Suprapubic skin (tissue), 3 donors: ENCODE data around the gene COL1A1.

Experiments used
- CTCF ChIP-seq, 2 donors: fragments of 200-600 bp in 1 of 2; fragments of 450-650 bp in 1 of 2; sonication (generic) in 1 of 2; IDR thresholded peaks; one replicate each; pipeline ENCODE4 v1.5.1; 2016 to 2019; ENCODE audit warnings: antibody characterized with exemption in 2 of 2, mild to moderate bottlenecking in 1 of 2, moderate library complexity in 1 of 2
- EP300 ChIP-seq: sonication (generic); formaldehyde crosslinking; IDR thresholded peaks from one replicate; pipeline ENCODE4 v1.6.1; 2017; ENCODE audit warnings: antibody characterized with exemption
- POLR2A ChIP-seq, 2 donors: fragments of 450-650 bp; IDR thresholded peaks; one replicate each; pipeline ENCODE4 v1.6.1; 2017; ENCODE audit warnings: antibody characterized with exemption in 2 of 2, mild to moderate bottlenecking in 2 of 2, moderate library complexity in 2 of 2

GRCh38 chr17:50211249-50212120 is 10.1 kb upstream of the COL1A1 start:
- no peak for TF ChIP-seq CTCF (IDR thresholded peaks at IDR 0.05)
- no peak for TF ChIP-seq POLR2A (IDR thresholded peaks at IDR 0.05)
- no peak for TF ChIP-seq EP300
